ENCODE data around the gene MACROH2A1.

The MACROH2A1 gene

GRCh38 chr5:135341696-135342550 is 57.1 kb downstream of the MACROH2A1 start:
- no peaks in the 10 kb centered on the region for H3K4me1 Mint-ChIP-seq
- H3K9me3 Mint-ChIP-seq, result no peaks in the 10 kb centered on the region
- peaks cover 71% of the 10 kb centered on the region for H3K36me3 Mint-ChIP-seq
- CTCF ChIA-PET, result interaction anchor here (1.2 kb wide), 1 partner anchor 9 kb away, joined by 3 read pairs; no protein-coding TSS in a partner anchor
- H3K27ac Mint-ChIP-seq, result no peak overlapping the region
- H3K4me3 Mint-ChIP-seq, result no peak overlapping the region
- DNase-seq, result no peak
- no peaks in the 10 kb centered on the region for H3K27me3 Mint-ChIP-seq

GRCh38 chr5:135341016-135341666 is 57.9 kb downstream of the MACROH2A1 start:
- H3K27ac Mint-ChIP-seq, result peak overlapping the region; percentile 54
- no peak for DNase-seq
- no peak overlapping the region for H3K4me3 Mint-ChIP-seq
- no peaks in the 10 kb centered on the region for H3K4me1 Mint-ChIP-seq
- H3K36me3 Mint-ChIP-seq, result peaks cover 72% of the 10 kb centered on the region
- no peaks in the 10 kb centered on the region for H3K27me3 Mint-ChIP-seq
- CTCF ChIA-PET, result no interaction called here
- H3K9me3 Mint-ChIP-seq, result no peaks in the 10 kb centered on the region

GRCh38 chr5:135340568-135340967 is 58.5 kb downstream of the MACROH2A1 start:
- CTCF ChIA-PET, result no interaction called here
- no peak overlapping the region for H3K4me3 Mint-ChIP-seq
- no peak overlapping the region for H3K27ac Mint-ChIP-seq
- no peak for DNase-seq
- no peaks in the 10 kb centered on the region for H3K9me3 Mint-ChIP-seq
- no peaks in the 10 kb centered on the region for H3K27me3 Mint-ChIP-seq
- no peaks in the 10 kb centered on the region for H3K4me1 Mint-ChIP-seq
- peaks cover 68% of the 10 kb centered on the region for H3K36me3 Mint-ChIP-seq

GRCh38 chr5:135339623-135340022 is 59.4 kb downstream of the MACROH2A1 start:
- H3K36me3 Mint-ChIP-seq, result peaks cover 61% of the 10 kb centered on the region
- no peaks in the 10 kb centered on the region for H3K4me1 Mint-ChIP-seq
- H3K27me3 Mint-ChIP-seq, result no peaks in the 10 kb centered on the region
- CTCF ChIA-PET, result no interaction called here
- no peak overlapping the region for H3K4me3 Mint-ChIP-seq
- no peak overlapping the region for H3K27ac Mint-ChIP-seq
- no peaks in the 10 kb centered on the region for H3K9me3 Mint-ChIP-seq
- peak; percentile 13 for DNase-seq

GRCh38 chr5:135339189-135339588 is 59.8 kb downstream of the MACROH2A1 start:
- peaks cover 60% of the 10 kb centered on the region for H3K36me3 Mint-ChIP-seq
- H3K27me3 Mint-ChIP-seq, result no peaks in the 10 kb centered on the region
- H3K27ac Mint-ChIP-seq, result no peak overlapping the region

GRCh38 chr5:135337064-135337463 is 62.0 kb downstream of the MACROH2A1 start:
- peaks cover 3% of the 10 kb centered on the region for H3K4me1 Mint-ChIP-seq
- peak overlapping the region; percentile 72 for H3K27ac Mint-ChIP-seq
- no peak overlapping the region for H3K4me3 Mint-ChIP-seq
- peaks cover 51% of the 10 kb centered on the region for H3K36me3 Mint-ChIP-seq
- no peak for DNase-seq
- no peaks in the 10 kb centered on the region for H3K27me3 Mint-ChIP-seq
- no peaks in the 10 kb centered on the region for H3K9me3 Mint-ChIP-seq
- CTCF ChIA-PET, result interaction anchor here (1.2 kb wide), 1 partner anchor 18 kb away, joined by 3 read pairs; no protein-coding TSS in a partner anchor

More at GRCh38 chr5:135339189-135339588, 59.8 kb downstream of the MACROH2A1 start:
- Mint-ChIP-seq H3K9me3 (no peaks in the 10 kb centered on the region), H3K4me1 (no peaks in the 10 kb centered on the region), H3K4me3 (no peak overlapping the region)
- no peak for DNase-seq
- CTCF ChIA-PET, result no interaction called here

GRCh38 chr5:135335031-135335828 is 63.8 kb downstream of the MACROH2A1 start:
- H3K27ac Mint-ChIP-seq, result peak overlapping the region; percentile 53
- CTCF ChIA-PET, result interaction anchor here (0.6 to 1.1 kb wide), 3 partner anchors 13 to 122 kb away, joined by 3 to 4 read pairs (median 3); no protein-coding TSS in a partner anchor
- no peak overlapping the region for H3K4me3 Mint-ChIP-seq
- DNase-seq, result no peak
- H3K27me3 Mint-ChIP-seq, result no peaks in the 10 kb centered on the region
- peaks cover 44% of the 10 kb centered on the region for H3K36me3 Mint-ChIP-seq
- H3K4me1 Mint-ChIP-seq, result peaks cover 4% of the 10 kb centered on the region
- H3K9me3 Mint-ChIP-seq, result no peaks in the 10 kb centered on the region

- Mint-ChIP-seq H3K9me3 (no peaks in the 10 kb centered on the region), H3K4me1 (peaks cover 10% of the 10 kb centered on the region), H3K36me3 (peaks cover 48% of the 10 kb centered on the region), H3K4me3 (no peak overlapping the region), H3K27ac (no peak overlapping the region), H3K27me3 (no peaks in the 10 kb centered on the region)
- CTCF ChIA-PET, result interaction anchor here (0.7 to 1.9 kb wide), 3 partner anchors 35 to 124 kb away, joined by 3 to 5 read pairs (median 4); no protein-coding TSS in a partner anchor
- DNase-seq, result no peak
These were observed 65.1 kb downstream of the MACROH2A1 start for GRCh38 chr5:135333732-135334515.

- Mint-ChIP-seq H3K36me3 (peaks cover 44% of the 10 kb centered on the region), H3K27ac (no peak overlapping the region), H3K9me3 (no peaks in the 10 kb centered on the region), H3K27me3 (no peaks in the 10 kb centered on the region), H3K4me1 (peaks cover 21% of the 10 kb centered on the region), H3K4me3 (no peak overlapping the region)
- no peak for DNase-seq
- CTCF ChIA-PET, result interaction anchor here (0.7 to 1.9 kb wide), 4 partner anchors 10 to 92 kb away, joined by 3 to 5 read pairs (median 3); no protein-coding TSS in a partner anchor
These were observed 66.4 kb downstream of the MACROH2A1 start for GRCh38 chr5:135332519-135333150.

GRCh38 chr5:135331612-135332011 is 67.4 kb downstream of the MACROH2A1 start:
- no peak overlapping the region for H3K4me3 Mint-ChIP-seq

GRCh38 chr5:135330798-135331096 is 68.3 kb downstream of the MACROH2A1 start:
- no peaks in the 10 kb centered on the region for H3K27me3 Mint-ChIP-seq
- H3K27ac Mint-ChIP-seq, result no peak overlapping the region
- peaks cover 33% of the 10 kb centered on the region for H3K4me1 Mint-ChIP-seq
- H3K9me3 Mint-ChIP-seq, result no peaks in the 10 kb centered on the region
- peaks cover 32% of the 10 kb centered on the region for H3K36me3 Mint-ChIP-seq
- CTCF ChIA-PET, result no interaction called here
- H3K4me3 Mint-ChIP-seq, result no peak overlapping the region
- no peak for DNase-seq

More at GRCh38 chr5:135331612-135332011, 67.4 kb downstream of the MACROH2A1 start:
- Mint-ChIP-seq H3K36me3 (peaks cover 37% of the 10 kb centered on the region), H3K4me1 (peaks cover 26% of the 10 kb centered on the region), H3K27ac (peak overlapping the region; percentile 13), H3K9me3 (no peaks in the 10 kb centered on the region), H3K27me3 (no peaks in the 10 kb centered on the region)
- no peak for DNase-seq
- CTCF ChIA-PET, result interaction anchor here (1.0 to 1.9 kb wide), 4 partner anchors 13 to 128 kb away, joined by 3 to 5 read pairs (median 3); no protein-coding TSS in a partner anchor

GRCh38 chr5:135329913-135330797 is 68.9 kb downstream of the MACROH2A1 start:
- DNase-seq, result no peak
- H3K4me3 Mint-ChIP-seq, result no peak overlapping the region
- H3K27me3 Mint-ChIP-seq, result no peaks in the 10 kb centered on the region
- peaks cover 39% of the 10 kb centered on the region for H3K4me1 Mint-ChIP-seq
- peaks cover 32% of the 10 kb centered on the region for H3K36me3 Mint-ChIP-seq
- peak overlapping the region; percentile 55 for H3K27ac Mint-ChIP-seq
- H3K9me3 Mint-ChIP-seq, result no peaks in the 10 kb centered on the region
- CTCF ChIA-PET, result no interaction called here
